HepG2 (cell line): ENCODE data around the gene CCDC88C. TPM values are rescaled to one million over a fixed set of nuclear protein-coding genes. Genes with fewer than 3 reads are reported as not detected.

Experiments
- ATAC-seq: fragments of 200-7000 bp; cut with Tn5 transposase; 3 replicates; pipeline ENCODE4 v1.9.1; 2020; ENCODE audit warnings: mild to moderate bottlenecking, moderate library complexity
- BruUV-seq: library from RNA; stranded (reverse); fragments of 400-500 nt; replicated peaks from 2 replicates; lab custom pipeline; 2021; lab: Mats Ljungman, UMichigan
- CTCF ChIA-PET: fragments of 300-600 bp; formaldehyde crosslinking; extraction: SDS; loops from one replicate; lab custom pipeline; 2021; ENCODE audit warnings: low total read pairs, inconsistent platforms, low intra/inter-chr PET ratio; lab: Yijun Ruan, JAX
- POLR2A ChIA-PET: fragments of 350-600 bp; sonication (Branson Sonifier 250); formaldehyde crosslinking; loops from one replicate; lab custom pipeline; 2020; ENCODE audit warnings: antibody characterized with exemption, inconsistent platforms; lab: Yijun Ruan, JAX
- DNase-seq: peaks from one replicate; pipeline ENCODE4 v3.0.0-alpha.2; 2015; ENCODE audit warnings: low spot score
- FAIRE-seq: peaks from 3 replicates; lab custom pipeline; 2011; peaks lifted over from hg19 to GRCh38; lab: Jason Lieb, UNC
- H2AFZ ChIP-seq: one replicate; pipeline ENCODE4 v1.6.1; 2011; ENCODE audit warnings: low read length, inconsistent platforms
- H3K27ac ChIP-seq: fragments of 300-600 bp; 3 replicates; pipeline ENCODE4 v1.8.0; 2011; ENCODE audit warnings: mixed run types, mild to moderate bottlenecking, mixed read lengths, low read length, inconsistent platforms; ENCODE audit not compliant: insufficient read depth; ENCODE audit errors: extremely low read length
- H3K27me3 ChIP-seq, 2 experiments: fragments of 200-600 bp in 1 of 2; 2 replicates in 1 of 2; 3 replicates in 1 of 2; pipeline versions ENCODE4 v1.6.0 to v1.8.0; 2011; ENCODE audit warnings: low read length in 2 of 2, mild to moderate bottlenecking in 2 of 2, moderate library complexity in 2 of 2, inconsistent platforms in 1 of 2; ENCODE audit not compliant: insufficient read depth in 2 of 2, control insufficient read depth in 1 of 2
- H3K36me3 ChIP-seq, 2 experiments: fragments of 200-600 bp in 1 of 2; replicated peaks in 1 of 2; 2 replicates in 1 of 2; 3 replicates in 1 of 2; pipeline versions ENCODE4 v1.5.1 to v1.8.0; 2011; ENCODE audit warnings: low read length in 2 of 2, inconsistent platforms in 1 of 2; ENCODE audit not compliant: insufficient read depth in 2 of 2, control insufficient read depth in 1 of 2
- H3K4me1 ChIP-seq: 2 replicates; pipeline ENCODE4 v1.5.1; 2012; ENCODE audit warnings: low read length, inconsistent platforms; ENCODE audit not compliant: insufficient read depth
- H3K4me2 ChIP-seq: 2 replicates; pipeline ENCODE4 v1.6.0; 2011; ENCODE audit warnings: low read depth, low read length, inconsistent platforms
- H3K4me3 ChIP-seq, 3 experiments: fragments of 200-600 bp in 1 of 3; sonication (generic), shearing (Covaris generic) in 1 of 3; replicated peaks in 1 of 3; 2 replicates each; pipeline ENCODE4 v1.5.1; 2011 to 2016; ENCODE audit warnings: low read length in 3 of 3, inconsistent platforms in 2 of 3, low read depth in 2 of 3, mild to moderate bottlenecking in 2 of 3, control low read depth in 1 of 3, mixed read lengths in 1 of 3; ENCODE audit not compliant: insufficient read depth in 1 of 3
- H3K79me2 ChIP-seq: one replicate; pipeline ENCODE4 v1.6.1; 2011; ENCODE audit warnings: low read length, inconsistent platforms; ENCODE audit not compliant: insufficient read depth
- H3K9ac ChIP-seq: 2 replicates; pipeline ENCODE4 v1.6.0; 2011; ENCODE audit warnings: mild to moderate bottlenecking, low read depth, low read length, inconsistent platforms; ENCODE audit not compliant: insufficient read depth
- H3K9me3 ChIP-seq: 2 replicates; pipeline ENCODE4 v1.5.1; 2012; ENCODE audit warnings: mild to moderate bottlenecking, low read length
- H4K20me1 ChIP-seq: 2 replicates; pipeline ENCODE4 v1.6.0; 2011; ENCODE audit warnings: inconsistent platforms, mild to moderate bottlenecking, low read length, moderate library complexity; ENCODE audit not compliant: insufficient read depth
- DR1 ChIP-seq: sonication (generic); formaldehyde crosslinking; IDR thresholded peaks from 2 replicates; pipeline ENCODE4 v1.8.0; 2021; ENCODE audit warnings: mild to moderate bottlenecking, missing genetic modification reagents, inconsistent platforms
- DZIP1 ChIP-seq: sonication (generic); formaldehyde crosslinking; IDR thresholded peaks from 2 replicates; pipeline ENCODE4 v1.5.0; 2020; ENCODE audit warnings: mild to moderate bottlenecking, missing genetic modification reagents
- FOXM1 ChIP-seq: sonication (generic); formaldehyde crosslinking; IDR thresholded peaks from 2 replicates; pipeline ENCODE4 v1.5.0; 2020; ENCODE audit warnings: missing genetic modification reagents
- FOXO1 ChIP-seq: sonication (generic); formaldehyde crosslinking; IDR thresholded peaks from 2 replicates; pipeline ENCODE4 v1.4.0; 2020; ENCODE audit warnings: missing genetic modification reagents
- MATR3 ChIP-seq: sonication (generic); formaldehyde crosslinking; IDR thresholded peaks from 2 replicates; pipeline ENCODE4 v1.4.0; 2020; ENCODE audit warnings: missing genetic modification reagents
- PAXIP1 ChIP-seq: sonication (generic); formaldehyde crosslinking; conservative IDR thresholded peaks from 2 replicates; pipeline ENCODE4 v1.4.0; 2020; ENCODE audit warnings: mild to moderate bottlenecking, missing genetic modification reagents, moderate library complexity
- PHF8 ChIP-seq: sonication (generic); formaldehyde crosslinking; IDR thresholded peaks from 2 replicates; pipeline ENCODE4 v1.5.0; 2020; ENCODE audit warnings: missing genetic modification reagents
- SALL2 ChIP-seq: sonication (generic); formaldehyde crosslinking; IDR thresholded peaks from 2 replicates; pipeline ENCODE4 v1.8.1; 2023; ENCODE audit warnings: mild to moderate bottlenecking, missing genetic modification reagents, inconsistent platforms
- SETDB1 ChIP-seq: sonication (generic); formaldehyde crosslinking; IDR thresholded peaks from 2 replicates; pipeline ENCODE4 v1.5.1; 2020; ENCODE audit warnings: missing genetic modification reagents, mild to moderate bottlenecking, borderline replicate concordance
- ZFP41 ChIP-seq: sonication (generic); formaldehyde crosslinking; IDR thresholded peaks from 2 replicates; pipeline ENCODE4 v1.4.0; 2020; ENCODE audit warnings: mild to moderate bottlenecking, missing genetic modification reagents, borderline replicate concordance
- ZNF383 ChIP-seq: sonication (generic); formaldehyde crosslinking; IDR thresholded peaks from 2 replicates; pipeline ENCODE4 v1.4.0; 2020; ENCODE audit warnings: missing genetic modification reagents, mild to moderate bottlenecking, borderline replicate concordance
- ZNF660 ChIP-seq: sonication (generic); formaldehyde crosslinking; IDR thresholded peaks from 2 replicates; pipeline ENCODE4 v1.5.1; 2020; ENCODE audit warnings: mild to moderate bottlenecking, low read depth, missing genetic modification reagents, borderline replicate concordance
- ZSCAN5A ChIP-seq: sonication (generic); formaldehyde crosslinking; IDR thresholded peaks from 2 replicates; pipeline ENCODE4 v1.8.0; 2022; ENCODE audit warnings: mild to moderate bottlenecking, missing genetic modification reagents, borderline replicate concordance
- WGBS: methylation state at CpG from one replicate; pipeline ENCODE4 v1.1.6; 2017; ENCODE audit warnings: low lambda C conversion rate; 5-methylcytosine and 5-hydroxymethylcytosine counted together
- in situ Hi-C: cut with HindIII; loops from 2 replicates; pipeline ENCODE4 v1.10.0; 2017; ENCODE audit warnings: low pct_unique_long_range_greater_than_20kb; ENCODE audit not compliant: extremely low pct_ligation_motif_present
- intact Hi-C: fragments of 100-400 bp; cut with micrococcal nuclease; formaldehyde crosslinking; loops from one replicate; pipeline ENCODE4 v1.10.0; 2022; ENCODE audit not compliant: unreplicated experiment
- polyA plus RNA-seq, 8 experiments: library from polyadenylated mRNA; depleted of rRNA in 3 of 8; stranded (reverse) in 7 of 8; unstranded in 1 of 8; fragments of >200 nt; fragmentation: Illumina TruSeq in 4 of 8; extraction: Trizol in 4 of 8; gene quantifications; 2 replicates each; pipeline versions ENCODE4 v1.2.1 to v1.2.3, GENCODE V29; 2011 to 2016; ENCODE audit warnings: low read depth in 4 of 8, missing spikeins in 1 of 8, mixed read lengths in 1 of 8; ENCODE audit not compliant: insufficient read depth in 1 of 8
- total RNA-seq, 5 experiments: library from RNA; depleted of rRNA; stranded (reverse); fragments of >200 nt; fragmentation: Illumina TruSeq; extraction: Trizol; gene quantifications; 2 replicates each; pipeline ENCODE4 v1.2.3, GENCODE V29; 2016; ENCODE audit warnings: low read depth in 1 of 5

The CCDC88C gene
- total and polyA plus RNA-seq, 2 of the 13 experiments (the other 11 are each of a cell fraction or from before 2014, with no cell fraction given): 3.6 to 11.7 TPM

GRCh38 chr14:91416744-91417119, 888 bp downstream of the CCDC88C start (continued):
- 0 out of 2 replicates have a peak, but pooled peaks have one; percentile 1 for TF ChIP-seq PHF8 (CRISPR knock-in tag)

GRCh38 chr14:91415794-91416743, 1.6 kb downstream of the CCDC88C start:
- H3K36me3 ChIP-seq: 0 out of 5 replicates have a peak, but pooled peaks cover 0 to 1% of the 10 kb centered on the region in 2 experiments
- H4K20me1 ChIP-seq: no peaks in the 10 kb centered on the region; the same call in 1 of the 2 replicates
- H3K27ac ChIP-seq: peak overlapping the region; percentile 2
- WGBS: 49% methylated on average over 18 of the region's 18 CpGs
- DNase-seq (no peak), FAIRE-seq (peak; percentile 42), ATAC-seq (no peak)
- peak overlapping the region; percentile 78 to 82 (median 81) for H3K4me3 ChIP-seq
- H3K4me2 ChIP-seq: peak overlapping the region; percentile 80
- intact Hi-C loops (loop anchor here (2.0 kb wide), 1 partner anchor 55 kb away; no protein-coding TSS in a partner anchor), in situ Hi-C loops (no loop called here)
- TSS peak; percentile 57 for BruUV-seq
- H3K9me3 ChIP-seq: no peaks in the 10 kb centered on the region
- no peaks in the 10 kb centered on the region for H3K27me3 ChIP-seq
- H3K9ac ChIP-seq: peak overlapping the region; percentile 70
- peaks cover 17% of the 10 kb centered on the region for H3K79me2 ChIP-seq
- ChIA-PET CTCF (no interaction called here), POLR2A (interaction anchor here (1.2 kb wide), 1 partner anchor 54 kb away, joined by 3 read pairs; no protein-coding TSS in a partner anchor)
- peak overlapping the region; percentile 31 for H2AFZ ChIP-seq
- peaks cover 69% of the 10 kb centered on the region for H3K4me1 ChIP-seq
- no peak for TF ChIP-seq ZFP41 (CRISPR knock-in tag)
- 0 out of 2 replicates have a peak, but pooled peaks have one; percentile 11 for TF ChIP-seq PAXIP1 (CRISPR knock-in tag)
- no peak for TF ChIP-seq DZIP1 (CRISPR knock-in tag)
- no peak for TF ChIP-seq SETDB1 (CRISPR knock-in tag)
- TF ChIP-seq DR1 (CRISPR knock-in tag): no peak
- no peak for TF ChIP-seq ZSCAN5A (CRISPR knock-in tag)
- no peak for TF ChIP-seq MATR3
- no peak for TF ChIP-seq FOXM1 (CRISPR knock-in tag)
- no peak for TF ChIP-seq SALL2 (CRISPR knock-in tag)
- no peak for TF ChIP-seq ZNF383 (CRISPR knock-in tag)
- TF ChIP-seq ZNF660 (CRISPR knock-in tag): no peak
- TF ChIP-seq FOXO1 (CRISPR knock-in tag): no peak
